Cardiac fibroblast (primary cell): ENCODE data around the gene CDKL1.
A peak's percentile ranks its signal among the peaks of the same experiment; 100 is the strongest.

ENCODE experiments used
- DNase-seq, 2 donors: peaks; one replicate each; pipeline versions ENCODE4 v3.0.0 to v3.0.0-alpha.2; 2010; ENCODE audit warnings: low read depth in 2 of 2
- H3K4me3 ChIP-seq, 2 donors: replicated peaks in 1 of 2; 1 replicate in 1 of 2; 2 replicates in 1 of 2; pipeline ENCODE4 v1.5.1; 2011; ENCODE audit warnings: low read depth in 2 of 2, low read length in 2 of 2, mild to moderate bottlenecking in 2 of 2, moderate library complexity in 1 of 2
- TF ChIP-seq, protein P1 (sequence below): IDR thresholded peaks from one replicate; pipeline ENCODE4 v1.5.1; 2011; ENCODE audit warnings: low read depth, mild to moderate bottlenecking, low read length, inconsistent platforms

CDKL1 gene

DNA sequence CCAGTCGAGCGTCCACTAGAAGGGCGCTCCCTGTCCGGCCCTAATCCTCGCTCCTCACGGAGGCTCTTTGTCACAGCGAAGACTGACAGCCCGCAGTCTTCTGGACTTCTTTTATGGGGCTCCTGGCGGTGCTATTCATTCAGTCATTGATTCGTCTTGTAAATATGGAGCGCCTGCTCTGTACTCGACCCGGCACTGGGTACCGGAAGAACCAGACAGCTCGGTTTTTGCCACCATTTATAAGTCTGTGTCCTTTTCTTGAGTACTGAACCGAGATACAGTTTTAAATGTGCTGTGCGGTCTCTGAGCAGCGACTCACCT, 84.0 kb downstream of the CDKL1 start:
- DNase-seq, result no peak
- peak overlapping the region; percentile 86 to 90 for H3K4me3 ChIP-seq
- TF ChIP-seq, protein P1, sequence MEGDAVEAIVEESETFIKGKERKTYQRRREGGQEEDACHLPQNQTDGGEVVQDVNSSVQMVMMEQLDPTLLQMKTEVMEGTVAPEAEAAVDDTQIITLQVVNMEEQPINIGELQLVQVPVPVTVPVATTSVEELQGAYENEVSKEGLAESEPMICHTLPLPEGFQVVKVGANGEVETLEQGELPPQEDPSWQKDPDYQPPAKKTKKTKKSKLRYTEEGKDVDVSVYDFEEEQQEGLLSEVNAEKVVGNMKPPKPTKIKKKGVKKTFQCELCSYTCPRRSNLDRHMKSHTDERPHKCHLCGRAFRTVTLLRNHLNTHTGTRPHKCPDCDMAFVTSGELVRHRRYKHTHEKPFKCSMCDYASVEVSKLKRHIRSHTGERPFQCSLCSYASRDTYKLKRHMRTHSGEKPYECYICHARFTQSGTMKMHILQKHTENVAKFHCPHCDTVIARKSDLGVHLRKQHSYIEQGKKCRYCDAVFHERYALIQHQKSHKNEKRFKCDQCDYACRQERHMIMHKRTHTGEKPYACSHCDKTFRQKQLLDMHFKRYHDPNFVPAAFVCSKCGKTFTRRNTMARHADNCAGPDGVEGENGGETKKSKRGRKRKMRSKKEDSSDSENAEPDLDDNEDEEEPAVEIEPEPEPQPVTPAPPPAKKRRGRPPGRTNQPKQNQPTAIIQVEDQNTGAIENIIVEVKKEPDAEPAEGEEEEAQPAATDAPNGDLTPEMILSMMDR, result no peak

GRCh38 chr14:50311972-50312733, 84.5 kb downstream of the CDKL1 start, which contains the start of the genes DMAC2L and L2HGDH:
Gene DMAC2L (plus strand): TSS chr14:50312324. CDS start chr14:50321488, 9,164 bp downstream.
Gene L2HGDH (minus strand): TSS chr14:50312229. CDS start chr14:50312150, 79 bp downstream.
- peak within 1 kb of the TSS; percentile 86 to 90 for H3K4me3 ChIP-seq
- TF ChIP-seq, protein P1, result no peak

DNA sequence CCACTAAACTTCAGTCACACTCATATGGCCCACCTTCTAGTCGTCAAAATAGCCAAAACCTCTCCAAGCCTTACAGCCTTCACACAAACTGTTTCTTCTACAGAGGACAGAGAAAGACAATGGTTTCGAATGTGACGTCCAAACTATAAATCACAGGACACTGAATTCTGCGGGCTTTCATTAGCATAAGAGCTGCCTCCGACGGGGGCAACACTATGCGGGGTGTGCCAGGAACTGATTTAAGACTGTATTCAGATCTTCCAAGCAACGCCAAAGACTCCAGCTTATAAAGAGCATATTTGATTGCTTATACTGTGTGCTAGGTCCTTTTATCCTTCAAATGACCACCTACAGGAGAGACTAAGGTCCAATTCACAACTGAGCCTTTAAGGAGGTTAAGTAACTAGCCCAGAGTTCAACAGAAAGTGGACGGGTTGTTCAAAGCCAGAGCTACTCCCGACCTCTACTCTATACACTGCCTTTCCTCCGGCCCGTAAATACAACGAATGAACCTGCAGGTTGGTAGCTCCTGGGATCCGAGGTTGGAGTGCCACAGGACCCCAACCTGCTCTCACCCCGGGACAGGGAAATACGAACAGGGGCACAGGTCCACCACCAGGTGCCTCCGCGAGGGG, 85.2 kb downstream of the CDKL1 start:
- peak in 1 of 2 donors; percentile 31 for DNase-seq
- TF ChIP-seq, protein P1, result peak; percentile 41
- peak overlapping the region; percentile 86 to 90 for H3K4me3 ChIP-seq

More at GRCh38 chr14:50311972-50312733, 84.5 kb downstream of the CDKL1 start, which contains the start of the genes DMAC2L and L2HGDH:
- DNase-seq, result peak; percentile 91 to 93

DNA sequence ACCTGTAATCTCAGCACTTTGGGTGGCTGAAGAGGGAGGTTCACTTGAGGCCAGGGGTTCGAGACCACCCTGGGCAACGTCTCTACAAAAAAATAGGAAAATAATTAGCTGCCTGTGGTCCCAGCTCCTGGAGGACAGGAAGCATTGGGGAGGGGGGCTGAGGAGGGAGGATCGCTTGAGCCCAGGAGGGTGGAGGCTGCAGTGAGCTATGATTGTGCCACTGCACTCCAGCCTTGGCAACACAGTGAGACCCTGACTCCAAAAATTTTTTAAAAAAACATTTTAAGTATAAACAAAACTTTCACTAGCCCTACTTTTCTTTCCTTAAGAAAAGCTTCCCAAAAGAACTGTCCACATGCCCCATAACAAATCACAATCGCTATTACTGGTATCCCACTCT, 86.2 kb downstream of the CDKL1 start:
- H3K4me3 ChIP-seq, result no peak overlapping the region
- TF ChIP-seq, protein P1, result no peak
- DNase-seq, result no peak

DNA sequence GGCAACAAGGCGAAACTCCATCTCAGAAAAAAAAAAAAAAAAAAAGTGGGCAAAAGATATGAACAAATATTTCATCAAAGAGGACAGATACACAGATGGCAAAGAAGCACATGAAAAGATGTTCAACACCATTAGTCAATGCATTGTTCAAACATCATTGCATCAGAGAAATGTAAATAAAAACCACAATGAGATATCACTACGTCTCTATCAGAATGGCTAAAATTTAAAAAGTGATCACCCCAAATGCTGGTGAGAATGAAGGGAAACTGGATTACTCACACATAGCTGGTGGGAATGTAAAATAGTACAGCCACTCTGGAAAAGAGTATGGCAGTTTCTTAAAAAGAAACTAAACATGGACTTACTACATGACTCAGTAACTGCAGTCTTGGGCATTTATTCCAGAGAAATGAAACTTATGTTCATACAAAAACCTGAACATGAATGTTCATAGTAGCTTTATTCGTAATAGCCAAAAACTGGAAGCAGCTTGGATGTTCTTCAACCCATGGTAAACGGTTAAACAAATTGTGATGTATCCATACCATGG, 88.2 kb downstream of the CDKL1 start:
- no peak for DNase-seq
- TF ChIP-seq, protein P1, result no peak
- H3K4me3 ChIP-seq, result no peak overlapping the region

DNA sequence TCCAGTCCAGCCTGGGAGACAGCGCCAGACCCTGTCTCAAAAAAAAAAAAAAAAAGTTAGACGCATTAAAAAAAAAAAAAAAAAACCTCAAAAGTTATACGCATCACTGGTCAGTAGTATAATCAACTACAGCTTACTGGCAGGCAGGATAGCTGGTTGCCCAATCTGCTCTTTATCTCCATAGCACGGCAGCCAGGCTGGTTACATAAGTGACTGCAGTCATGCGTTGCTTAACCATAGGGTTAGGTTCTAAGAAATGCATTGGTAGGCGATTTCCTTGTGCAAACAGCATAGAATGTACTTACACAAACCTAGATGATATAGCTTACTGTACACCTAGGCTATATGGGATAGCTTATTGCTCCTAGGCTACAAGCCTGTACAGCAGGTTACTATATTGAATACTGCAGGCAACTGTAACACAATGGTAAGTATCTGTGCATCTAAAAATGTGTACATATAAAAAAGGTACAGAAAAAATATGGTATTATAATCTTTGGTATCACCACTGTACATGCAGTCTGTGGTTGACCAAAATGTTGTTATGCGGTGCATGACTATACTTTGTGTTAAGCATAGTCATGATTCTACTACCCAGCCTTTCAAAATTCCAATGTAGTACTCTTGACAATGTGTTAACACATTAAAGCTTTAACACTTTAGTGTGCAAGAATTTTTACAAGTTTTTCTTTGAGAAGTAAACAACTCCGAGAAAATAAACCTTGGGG, 92.8 kb downstream of the CDKL1 start:
- peak; percentile 21 to 79 for DNase-seq
- TF ChIP-seq, protein P1, result no peak
- H3K4me3 ChIP-seq, result no peak overlapping the region
